AG04449 (cell line): ENCODE data around the gene PLD3.

ENCODE experiments used
- CTCF ChIA-PET: fragments of 350-600 bp; formaldehyde crosslinking; extraction: SDS; loops from one replicate; lab custom pipeline; 2021; ENCODE audit warnings: antibody characterized with exemption; lab: Yijun Ruan, JAX
- POLR2A ChIA-PET: fragments of 400-600, 350-600 bp; formaldehyde crosslinking; extraction: SDS; loops from one replicate; lab custom pipeline; 2020; ENCODE audit warnings: antibody characterized with exemption, inconsistent platforms; lab: Yijun Ruan, JAX
- DNase-seq: peaks from one replicate; pipeline ENCODE4 v3.0.0-alpha.2; 2010; ENCODE audit warnings: low read depth, low spot score
- H3K4me3 ChIP-seq: 2 replicates; pipeline ENCODE4 v1.5.1; 2011; ENCODE audit warnings: low read depth, mild to moderate bottlenecking, control low read depth, low read length
- TF ChIP-seq, protein P1 (sequence below): IDR thresholded peaks from one replicate; pipeline ENCODE4 v1.5.1; 2011; ENCODE audit warnings: mild to moderate bottlenecking, moderate library complexity, low read length, control low read depth, inconsistent platforms; ENCODE audit not compliant: insufficient read depth; ENCODE audit errors: missing control alignments

Gene PLD3

DNA sequence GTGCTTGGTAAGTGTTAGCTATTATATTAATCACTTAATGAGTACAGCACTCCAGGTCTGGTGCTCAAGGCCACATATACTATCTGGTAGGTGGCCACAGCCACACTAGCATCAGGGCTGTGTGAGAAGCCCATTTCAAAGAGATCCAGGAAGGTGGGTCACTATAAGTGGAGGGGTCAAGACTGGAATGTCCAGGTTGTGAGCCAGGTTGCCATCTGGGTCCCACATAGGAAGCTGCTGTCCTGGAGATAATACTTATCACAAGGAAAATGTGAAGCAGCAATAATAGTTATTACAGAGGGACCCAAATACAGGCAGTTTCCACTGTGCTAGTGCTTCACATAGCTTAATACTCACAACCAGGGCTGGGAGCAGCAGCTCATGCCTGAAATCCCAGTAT lies 13.4 kb upstream of the PLD3 start:
- DNase-seq: no peak
- POLR2A ChIA-PET: no interaction called here
- H3K4me3 ChIP-seq: no peak overlapping the region
- CTCF ChIA-PET: interaction anchor here (1.0 to 1.1 kb wide), 2 partner anchors 11 to 30 kb away, joined by 3 to 4 read pairs; no protein-coding TSS in a partner anchor
- TF ChIP-seq, protein P1, sequence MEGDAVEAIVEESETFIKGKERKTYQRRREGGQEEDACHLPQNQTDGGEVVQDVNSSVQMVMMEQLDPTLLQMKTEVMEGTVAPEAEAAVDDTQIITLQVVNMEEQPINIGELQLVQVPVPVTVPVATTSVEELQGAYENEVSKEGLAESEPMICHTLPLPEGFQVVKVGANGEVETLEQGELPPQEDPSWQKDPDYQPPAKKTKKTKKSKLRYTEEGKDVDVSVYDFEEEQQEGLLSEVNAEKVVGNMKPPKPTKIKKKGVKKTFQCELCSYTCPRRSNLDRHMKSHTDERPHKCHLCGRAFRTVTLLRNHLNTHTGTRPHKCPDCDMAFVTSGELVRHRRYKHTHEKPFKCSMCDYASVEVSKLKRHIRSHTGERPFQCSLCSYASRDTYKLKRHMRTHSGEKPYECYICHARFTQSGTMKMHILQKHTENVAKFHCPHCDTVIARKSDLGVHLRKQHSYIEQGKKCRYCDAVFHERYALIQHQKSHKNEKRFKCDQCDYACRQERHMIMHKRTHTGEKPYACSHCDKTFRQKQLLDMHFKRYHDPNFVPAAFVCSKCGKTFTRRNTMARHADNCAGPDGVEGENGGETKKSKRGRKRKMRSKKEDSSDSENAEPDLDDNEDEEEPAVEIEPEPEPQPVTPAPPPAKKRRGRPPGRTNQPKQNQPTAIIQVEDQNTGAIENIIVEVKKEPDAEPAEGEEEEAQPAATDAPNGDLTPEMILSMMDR: no peak

DNA sequence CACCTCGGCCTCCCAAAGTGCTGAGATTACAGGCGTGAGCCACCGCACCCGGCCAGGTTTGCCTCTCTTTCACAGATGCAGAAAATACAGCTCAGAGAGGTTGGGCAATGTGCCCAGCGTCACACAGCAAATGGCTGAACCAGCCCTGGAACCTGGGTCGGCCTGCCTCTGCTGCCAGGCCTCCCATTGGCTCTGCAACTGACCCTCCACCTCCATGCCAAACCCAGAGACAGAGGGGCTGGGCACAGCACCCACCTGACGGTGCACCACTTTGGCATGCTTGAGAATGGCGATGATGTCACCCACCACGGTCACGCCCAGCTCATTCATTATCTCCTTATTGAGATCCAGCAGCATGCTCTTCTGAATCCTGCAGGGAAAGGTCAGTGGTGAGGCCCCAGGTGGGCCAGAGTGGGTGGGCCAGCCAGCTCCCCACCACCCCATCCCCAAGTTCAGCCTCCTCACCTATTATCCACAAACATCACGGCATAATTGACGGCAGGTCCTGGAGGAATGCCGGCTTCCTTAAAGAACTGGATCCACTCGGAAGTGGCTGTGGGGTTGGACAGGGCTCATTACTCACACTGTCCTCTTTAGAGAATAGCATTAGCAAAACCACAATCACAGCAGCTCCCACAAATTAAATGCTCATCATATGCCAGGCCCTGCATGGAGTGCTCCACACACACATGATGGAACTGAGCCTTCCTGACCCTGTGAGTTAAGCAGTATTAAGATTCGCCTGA lies 12.5 kb upstream of the PLD3 start:
- DNase-seq: no peak
- H3K4me3 ChIP-seq: no peak overlapping the region
- ChIA-PET POLR2A (interaction anchor here (1.4 kb wide), 1 partner anchor 12 kb away, joined by 3 read pairs; the partner anchor contains the start of genes C19orf47 and PLD3), CTCF (interaction anchor here (1.1 to 1.7 kb wide), 2 partner anchors 10 to 12 kb away, joined by 3 to 5 read pairs; partner anchors contain the start of genes C19orf47 and PLD3)
- TF ChIP-seq, protein P1: no peak

DNA sequence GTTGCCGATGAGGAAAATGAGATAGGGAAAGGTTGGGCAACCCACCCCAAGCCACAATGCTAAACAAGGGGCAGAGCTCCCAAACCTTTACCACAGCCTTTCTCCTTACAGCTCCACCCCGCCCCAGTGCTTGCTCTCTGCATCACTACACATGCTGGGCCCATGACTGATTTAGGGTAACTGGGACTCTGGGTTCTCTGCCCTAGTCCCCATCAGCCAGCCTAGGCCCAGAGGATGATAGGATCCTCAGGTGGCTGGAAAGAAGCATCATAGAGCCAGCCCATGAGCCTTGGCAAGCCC lies 11.9 kb upstream of the PLD3 start:
- no peak overlapping the region for H3K4me3 ChIP-seq
- CTCF ChIA-PET: interaction anchor here (1.7 kb wide), 1 partner anchor 11 kb away, joined by 5 read pairs; the partner anchor contains the start of genes C19orf47 and PLD3
- no peak for DNase-seq
- TF ChIP-seq, protein P1: no peak
- POLR2A ChIA-PET: interaction anchor here (1.4 kb wide), 1 partner anchor 12 kb away, joined by 3 read pairs; the partner anchor contains the start of genes C19orf47 and PLD3

DNA sequence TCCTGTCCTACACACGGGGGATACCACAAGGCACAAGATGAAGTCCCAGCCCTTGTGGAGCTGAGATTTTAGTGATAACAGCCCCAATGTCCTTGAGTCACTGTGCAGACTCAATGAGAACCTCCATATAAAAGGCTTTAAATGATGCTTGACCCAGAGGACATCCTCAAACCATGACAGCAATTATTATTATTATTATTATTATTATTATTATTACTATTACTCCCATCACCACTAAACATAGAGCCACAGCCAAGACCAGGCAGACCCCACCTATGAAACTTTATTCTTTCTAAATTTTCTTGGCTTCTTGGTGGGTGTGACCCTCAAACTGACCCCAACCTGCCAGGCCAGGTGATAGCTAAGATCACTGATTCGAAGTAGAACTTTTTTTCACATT lies 11.4 kb upstream of the PLD3 start:
- ChIA-PET POLR2A (interaction anchor here (1.4 kb wide), 1 partner anchor 11 kb away, joined by 3 read pairs; the partner anchor contains the start of genes C19orf47 and PLD3), CTCF (interaction anchor here (1.7 kb wide), 1 partner anchor 11 kb away, joined by 5 read pairs; the partner anchor contains the start of genes C19orf47 and PLD3)
- DNase-seq: no peak
- H3K4me3 ChIP-seq: no peak overlapping the region
- TF ChIP-seq, protein P1: no peak

DNA sequence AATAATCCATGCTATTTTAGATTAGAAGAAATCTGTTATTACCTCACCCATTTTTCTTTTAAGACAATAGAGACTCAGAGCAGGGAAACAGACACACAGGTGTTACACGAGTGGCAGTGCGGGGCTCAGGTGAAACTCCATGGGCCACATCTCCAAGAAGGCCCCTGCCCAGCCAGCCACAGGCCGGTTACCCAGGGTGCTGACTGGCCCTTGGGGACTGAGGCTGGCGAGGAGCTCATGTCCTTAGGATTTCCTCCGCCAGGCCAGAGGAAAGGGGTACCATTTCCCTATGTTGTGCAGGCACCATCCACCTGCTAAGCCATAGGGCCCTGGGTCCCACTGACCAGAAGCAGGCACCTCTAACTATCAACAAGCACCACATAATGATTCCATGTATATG lies 10.9 kb upstream of the PLD3 start:
- no peak overlapping the region for H3K4me3 ChIP-seq
- no peak for DNase-seq
- CTCF ChIA-PET: interaction anchor here (1.7 kb wide), 1 partner anchor 10 kb away, joined by 5 read pairs; the partner anchor contains the start of genes C19orf47 and PLD3
- TF ChIP-seq, protein P1: no peak
- POLR2A ChIA-PET: no interaction called here

DNA sequence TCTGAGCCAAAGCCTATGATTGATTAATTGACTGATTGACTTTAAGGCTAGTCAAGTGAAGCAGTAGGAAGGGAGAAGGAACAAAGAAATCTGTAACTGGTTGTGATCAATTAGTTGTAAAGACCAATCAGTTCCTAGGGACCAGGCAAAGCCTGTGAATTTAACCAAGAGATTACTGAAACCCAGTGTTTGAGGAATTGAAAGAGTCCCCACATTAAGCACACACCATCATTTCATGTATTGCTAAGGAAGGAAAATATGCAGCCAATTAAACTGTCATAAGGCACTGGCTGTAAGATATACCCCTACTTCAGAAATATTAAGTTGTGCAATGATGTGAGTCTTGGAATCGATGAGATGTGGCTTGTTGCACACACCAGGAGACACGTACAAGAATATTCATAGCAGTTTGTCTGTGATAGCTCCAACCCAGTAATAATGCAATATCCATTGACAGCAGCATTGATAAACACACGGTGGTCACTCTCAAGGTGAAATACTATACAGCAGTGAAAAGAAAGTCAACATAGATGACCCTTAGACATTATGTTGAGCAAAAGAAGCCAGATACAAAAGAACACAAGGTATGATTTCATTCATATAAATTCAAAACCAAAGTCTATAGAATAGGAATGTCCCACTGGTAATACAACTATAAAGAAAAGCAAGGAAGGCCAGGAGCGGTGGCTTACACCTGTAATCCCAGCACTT lies 9.3 kb upstream of the PLD3 start:
- no peak overlapping the region for H3K4me3 ChIP-seq
- ChIA-PET POLR2A (no interaction called here), CTCF (interaction anchor here (1.0 to 1.4 kb wide), 2 partner anchors 17 to 34 kb away, joined by 3 read pairs; no protein-coding TSS in a partner anchor)
- TF ChIP-seq, protein P1: no peak
- DNase-seq: no peak
